ENCODE data around the gene SOX18. TPM values are rescaled to one million over a fixed set of nuclear protein-coding genes. Genes with fewer than 3 reads are reported as not detected.
"Not testable (repeated sequence)": the region's sequence is repeated elsewhere in the genome, so short reads cannot be mapped to it uniquely, and the experiment has no call there.

Gene SOX18
- total RNA-seq, 1 experiment from 2014 or later = not detected

DNA sequence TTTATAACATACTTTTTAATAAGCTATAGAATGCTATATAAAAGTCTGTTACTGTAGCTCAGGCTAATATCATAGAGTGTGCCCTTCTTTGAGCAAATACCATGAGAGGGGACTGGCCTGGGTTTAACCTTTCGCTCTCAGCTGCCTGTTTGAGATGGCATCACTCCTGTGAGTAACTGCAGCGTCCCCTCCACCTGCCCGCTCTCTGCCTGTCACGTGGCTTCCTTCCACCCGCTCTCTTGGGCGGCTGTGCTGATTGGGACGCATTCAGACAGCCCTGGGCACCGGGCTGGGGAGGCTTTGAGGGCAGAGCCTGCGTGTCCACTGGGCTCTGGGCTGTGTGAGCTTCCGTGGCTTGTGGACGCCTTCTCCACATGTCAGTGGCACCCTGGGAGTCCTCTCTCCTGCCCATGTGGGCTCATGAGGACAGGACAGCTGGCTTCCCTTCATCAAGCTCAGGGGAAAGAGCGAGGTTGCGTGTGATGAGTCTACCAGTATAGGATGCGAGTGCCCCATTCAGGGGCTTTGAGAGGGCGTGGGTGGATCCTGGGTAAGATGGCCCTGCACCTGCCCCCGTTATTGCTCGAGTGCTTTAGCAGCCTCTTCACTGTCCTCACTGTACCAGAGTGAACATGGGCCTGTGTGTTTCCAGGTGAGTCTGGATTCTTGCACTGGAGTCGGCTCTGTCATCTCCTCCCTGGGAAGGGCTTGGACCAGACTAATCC, 24.2 kb downstream of the SOX18 start:
- Histone ChIP-seq H3K9ac (ENCODE audit: low read length) (no peak overlapping the region), H2AFZ (ENCODE audit: low read length) (no peak overlapping the region), H3K79me2 (ENCODE audit: low read length) (no peaks in the 10 kb centered on the region), H3K36me3 (ENCODE audit: insufficient read depth, low read length) (peaks cover 18% of the 10 kb centered on the region), H4K20me1 (ENCODE audit: insufficient read depth, low read depth, low read length) (no peaks in the 10 kb centered on the region), H3K27ac (ENCODE audit: low read length) (no peak overlapping the region), H3K4me1 (ENCODE audit: low read length) (no peaks in the 10 kb centered on the region), H3K4me3 (ENCODE audit: low read length) (no peak overlapping the region), H3K9me3 (ENCODE audit: low read length) (no peaks in the 10 kb centered on the region), H3K9me2 (replicated peaks; ENCODE audit: insufficient read depth, low read length) (no peaks in the 10 kb centered on the region), H3K4me2 (ENCODE audit: low read depth, low read length, poor library complexity, severe bottlenecking) (no peak overlapping the region), H3K27me3 (ENCODE audit: low read length) (no peaks in the 10 kb centered on the region)
- no peak for DNase-seq

- no peak overlapping the region for H3K27ac ChIP-seq (ENCODE audit: low read length)
- no peaks in the 10 kb centered on the region for H4K20me1 ChIP-seq (ENCODE audit: insufficient read depth, low read depth, low read length)
- no peaks in the 10 kb centered on the region for H3K9me2 ChIP-seq (replicated peaks; ENCODE audit: insufficient read depth, low read length)
- H3K4me3 ChIP-seq (ENCODE audit: low read length) = no peak overlapping the region
- no peak overlapping the region for H3K4me2 ChIP-seq (ENCODE audit: low read depth, low read length, poor library complexity, severe bottlenecking)
- H3K9me3 ChIP-seq (ENCODE audit: low read length) = no peaks in the 10 kb centered on the region
- no peaks in the 10 kb centered on the region for H3K4me1 ChIP-seq (ENCODE audit: low read length)
- no peak for DNase-seq
- H3K36me3 ChIP-seq (ENCODE audit: insufficient read depth, low read length) = peaks cover 18% of the 10 kb centered on the region
- H3K27me3 ChIP-seq (ENCODE audit: low read length) = no peaks in the 10 kb centered on the region
- no peak overlapping the region for H3K9ac ChIP-seq (ENCODE audit: low read length)
- H2AFZ ChIP-seq (ENCODE audit: low read length) = no peak overlapping the region
- no peaks in the 10 kb centered on the region for H3K79me2 ChIP-seq (ENCODE audit: low read length)
Observed at GRCh38 chr20:64024141-64024990, 25.1 kb downstream of the SOX18 start.

DNA sequence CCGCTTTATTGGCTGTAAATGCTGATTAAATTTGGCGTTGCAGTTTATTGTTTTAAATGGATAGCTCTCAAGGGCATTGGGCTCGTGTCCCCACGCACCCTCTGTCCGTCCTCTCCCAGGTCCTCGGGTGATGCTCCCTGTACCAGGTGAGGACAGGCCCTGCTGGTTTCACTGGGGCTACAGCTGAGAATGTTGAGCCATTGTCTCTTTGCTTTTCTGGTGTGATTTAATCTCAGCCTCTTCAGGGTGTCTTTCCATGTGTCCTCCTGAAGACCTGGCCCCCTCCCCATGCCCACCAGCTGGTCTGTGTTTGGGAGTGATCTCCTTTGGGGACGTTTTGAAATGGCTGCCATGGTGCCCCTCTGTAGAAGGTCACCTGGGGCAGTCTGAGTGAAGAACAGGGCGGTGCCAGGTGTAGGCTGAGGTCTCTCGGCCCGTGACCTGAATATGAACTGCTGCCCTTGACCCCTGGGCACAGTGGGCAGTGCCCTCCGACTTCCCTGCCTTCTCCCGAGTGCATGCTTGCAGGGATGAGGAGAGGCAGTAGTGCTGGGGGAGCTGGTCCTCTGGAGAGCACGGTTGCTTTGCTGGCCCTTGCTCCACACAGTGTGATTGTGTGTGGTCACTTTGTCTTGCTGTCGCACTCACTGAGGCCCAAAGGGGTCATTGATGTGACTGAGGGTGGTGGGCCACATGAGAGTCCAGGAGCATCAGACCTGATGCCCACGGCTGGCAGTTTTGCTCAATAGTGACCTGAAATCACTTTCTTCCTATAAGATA, 25.9 kb downstream of the SOX18 start:
- Histone ChIP-seq H4K20me1 (ENCODE audit: insufficient read depth, low read depth, low read length) (no peaks in the 10 kb centered on the region), H3K79me2 (ENCODE audit: low read length) (no peaks in the 10 kb centered on the region), H3K4me3 (ENCODE audit: low read length) (no peak overlapping the region), H3K9ac (ENCODE audit: low read length) (no peak overlapping the region), H3K4me2 (ENCODE audit: low read depth, low read length, poor library complexity, severe bottlenecking) (no peak overlapping the region), H3K27me3 (ENCODE audit: low read length) (no peaks in the 10 kb centered on the region), H3K27ac (ENCODE audit: low read length) (no peak overlapping the region), H3K9me2 (replicated peaks; ENCODE audit: insufficient read depth, low read length) (no peaks in the 10 kb centered on the region), H2AFZ (ENCODE audit: low read length) (no peak overlapping the region), H3K9me3 (ENCODE audit: low read length) (no peaks in the 10 kb centered on the region), H3K36me3 (ENCODE audit: insufficient read depth, low read length) (peaks cover 18% of the 10 kb centered on the region), H3K4me1 (ENCODE audit: low read length) (no peaks in the 10 kb centered on the region)
- no peak for DNase-seq

GRCh38 chr20:64022671-64023360, 26.6 kb downstream of the SOX18 start:
- Histone ChIP-seq H3K36me3 (ENCODE audit: insufficient read depth, low read length) (peaks cover 18% of the 10 kb centered on the region), H3K9me3 (ENCODE audit: low read length) (no peaks in the 10 kb centered on the region), H3K27me3 (ENCODE audit: low read length) (no peaks in the 10 kb centered on the region), H3K4me1 (ENCODE audit: low read length) (no peaks in the 10 kb centered on the region), H3K79me2 (ENCODE audit: low read length) (no peaks in the 10 kb centered on the region), H2AFZ (ENCODE audit: low read length) (no peak overlapping the region), H3K4me3 (ENCODE audit: low read length) (no peak overlapping the region), H3K9me2 (replicated peaks; ENCODE audit: insufficient read depth, low read length) (no peaks in the 10 kb centered on the region), H3K27ac (ENCODE audit: low read length) (no peak overlapping the region), H3K9ac (ENCODE audit: low read length) (no peak overlapping the region), H3K4me2 (ENCODE audit: low read depth, low read length, poor library complexity, severe bottlenecking) (no peak overlapping the region), H4K20me1 (ENCODE audit: insufficient read depth, low read depth, low read length) (no peaks in the 10 kb centered on the region)
- no peak for DNase-seq

GRCh38 chr20:64021124-64021975, 28.1 kb downstream of the SOX18 start:
- no peak for DNase-seq
- Histone ChIP-seq H3K4me3 (ENCODE audit: low read length) (no peak overlapping the region), H3K27ac (ENCODE audit: low read length) (no peak overlapping the region), H3K9me3 (ENCODE audit: low read length) (no peaks in the 10 kb centered on the region), H2AFZ (ENCODE audit: low read length) (no peak overlapping the region), H4K20me1 (ENCODE audit: insufficient read depth, low read depth, low read length) (0 out of 2 replicates have a peak, but pooled peaks cover 3% of the 10 kb centered on the region), H3K36me3 (ENCODE audit: insufficient read depth, low read length) (peaks cover 21% of the 10 kb centered on the region), H3K4me2 (ENCODE audit: low read depth, low read length, poor library complexity, severe bottlenecking) (no peak overlapping the region), H3K9ac (ENCODE audit: low read length) (no peak overlapping the region), H3K27me3 (ENCODE audit: low read length) (no peaks in the 10 kb centered on the region), H3K9me2 (replicated peaks; ENCODE audit: insufficient read depth, low read length) (no peaks in the 10 kb centered on the region), H3K79me2 (ENCODE audit: low read length) (no peaks in the 10 kb centered on the region), H3K4me1 (ENCODE audit: low read length) (no peaks in the 10 kb centered on the region)

GRCh38 chr20:64015635-64016034, 33.8 kb downstream of the SOX18 start:
- no peak overlapping the region for H3K9ac ChIP-seq (ENCODE audit: low read length)
- no peaks in the 10 kb centered on the region for H3K27me3 ChIP-seq (ENCODE audit: low read length)
- H2AFZ ChIP-seq (ENCODE audit: low read length) = no peak overlapping the region
- 0 out of 2 replicates have a peak, but pooled peaks cover 3% of the 10 kb centered on the region for H4K20me1 ChIP-seq (ENCODE audit: insufficient read depth, low read depth, low read length)
- H3K4me2 ChIP-seq (ENCODE audit: low read depth, low read length, poor library complexity, severe bottlenecking) = no peak overlapping the region
- H3K36me3 ChIP-seq (ENCODE audit: insufficient read depth, low read length) = peaks cover 23% of the 10 kb centered on the region
- no peak overlapping the region for H3K4me3 ChIP-seq (ENCODE audit: low read length)
- no peak overlapping the region for H3K27ac ChIP-seq (ENCODE audit: low read length)
- DNase-seq = no peak
- no peaks in the 10 kb centered on the region for H3K9me3 ChIP-seq (ENCODE audit: low read length)
- peaks cover 3% of the 10 kb centered on the region; the same call in 1 of the 2 replicates for H3K79me2 ChIP-seq (ENCODE audit: low read length)
- H3K4me1 ChIP-seq (ENCODE audit: low read length) = no peaks in the 10 kb centered on the region
- no peaks in the 10 kb centered on the region for H3K9me2 ChIP-seq (replicated peaks; ENCODE audit: insufficient read depth, low read length)

DNA sequence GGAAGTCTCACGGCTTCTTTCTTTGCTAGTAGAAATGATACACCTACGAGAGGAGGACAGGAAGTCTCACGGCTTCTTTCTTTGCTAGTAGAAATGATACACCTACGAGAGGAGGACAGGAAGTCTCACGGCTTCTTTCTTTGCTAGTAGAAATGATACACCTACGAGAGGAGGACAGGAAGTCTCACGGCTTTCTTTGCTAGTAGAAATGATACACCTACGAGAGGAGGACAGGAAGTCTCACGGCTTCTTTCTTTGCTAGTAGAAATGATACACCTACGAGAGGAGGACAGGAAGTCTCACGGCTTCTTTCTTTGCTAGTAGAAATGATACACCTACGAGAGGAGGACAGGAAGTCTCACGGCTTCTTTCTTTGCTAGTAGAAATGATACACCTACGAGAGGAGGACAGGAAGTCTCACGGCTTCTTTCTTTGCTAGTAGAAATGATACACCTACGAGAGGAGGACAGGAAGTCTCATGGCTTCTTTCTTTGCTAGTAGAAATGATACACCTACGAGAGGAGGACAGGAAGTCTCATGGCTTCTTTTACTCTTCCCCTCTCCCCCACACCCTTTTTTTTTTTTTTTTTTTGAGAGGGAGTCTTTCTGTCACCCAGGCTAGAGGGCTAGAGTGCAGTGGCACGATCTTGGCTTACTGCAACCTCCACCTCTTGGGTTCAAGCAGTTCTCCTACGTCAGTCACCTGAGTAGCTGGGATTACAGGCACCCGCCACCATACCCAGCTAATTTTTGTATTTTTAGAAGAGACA, 36.9 kb downstream of the SOX18 start:
- not testable (repeated sequence) for H3K9me3 ChIP-seq (ENCODE audit: low read length); H4K20me1 ChIP-seq (ENCODE audit: insufficient read depth, low read depth, low read length); H3K4me1 ChIP-seq (ENCODE audit: low read length); H3K79me2 ChIP-seq (ENCODE audit: low read length); H3K9me2 ChIP-seq (replicated peaks; ENCODE audit: insufficient read depth, low read length); H3K4me2 ChIP-seq (ENCODE audit: low read depth, low read length, poor library complexity, severe bottlenecking); DNase-seq; H3K4me3 ChIP-seq (ENCODE audit: low read length); H3K9ac ChIP-seq (ENCODE audit: low read length); H3K27me3 ChIP-seq (ENCODE audit: low read length); H2AFZ ChIP-seq (ENCODE audit: low read length); H3K27ac ChIP-seq (ENCODE audit: low read length)
- peaks cover 53% of the 10 kb centered on the region for H3K36me3 ChIP-seq (ENCODE audit: insufficient read depth, low read length)
